ENCODE measurements around the gene PRPSAP2. TPM values are rescaled to one million over a fixed set of nuclear protein-coding genes. Genes with fewer than 3 reads are reported as not detected.

Gene PRPSAP2
- polyA plus RNA-seq, 1 donor from 2014 or later = 358 TPM

DNA sequence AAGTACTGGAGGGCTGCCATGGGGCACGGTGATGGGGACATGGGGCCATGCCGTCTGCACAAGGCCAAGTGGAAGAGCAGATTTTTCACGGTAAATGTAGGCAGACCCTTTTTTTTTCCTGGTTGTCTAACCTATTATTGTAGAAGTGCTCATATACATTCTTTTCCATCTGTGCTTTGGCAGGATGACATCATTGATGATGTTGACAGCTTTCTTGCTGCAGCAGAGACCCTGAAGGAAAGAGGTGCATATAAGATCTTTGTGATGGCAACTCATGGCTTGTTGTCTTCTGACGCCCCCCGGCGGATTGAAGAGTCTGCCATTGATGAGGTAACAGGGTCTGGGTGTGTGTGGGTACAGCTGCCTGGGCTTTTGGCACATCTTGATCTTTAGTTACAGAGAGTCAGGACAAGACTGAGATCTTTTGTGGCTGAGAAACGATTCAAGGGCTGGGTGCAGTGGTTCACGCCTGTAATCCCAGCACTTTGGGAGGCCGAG, 70.7 kb downstream of the PRPSAP2 start:
- no peak for TF ChIP-seq MXI1 (conservative IDR thresholded peaks at IDR 0.05; ENCODE audit: poor library complexity, severe bottlenecking)
- TF ChIP-seq RAD21 (conservative IDR thresholded peaks at IDR 0.05) = no peak
- TF ChIP-seq TAF1 (IDR thresholded peaks at IDR 0.05; ENCODE audit: low read depth) = no peak
- TF ChIP-seq EP300 (conservative IDR thresholded peaks at IDR 0.05; ENCODE audit: poor library complexity, severe bottlenecking) = no peak
- TF ChIP-seq EZH2 (IDR thresholded peaks at IDR 0.05; ENCODE audit: borderline replicate concordance, insufficient read depth, low read length, poor library complexity, severe bottlenecking) = no peak
- TF ChIP-seq SMC3 (conservative IDR thresholded peaks at IDR 0.05; ENCODE audit: poor library complexity) = no peak
- TF ChIP-seq, protein P1, sequence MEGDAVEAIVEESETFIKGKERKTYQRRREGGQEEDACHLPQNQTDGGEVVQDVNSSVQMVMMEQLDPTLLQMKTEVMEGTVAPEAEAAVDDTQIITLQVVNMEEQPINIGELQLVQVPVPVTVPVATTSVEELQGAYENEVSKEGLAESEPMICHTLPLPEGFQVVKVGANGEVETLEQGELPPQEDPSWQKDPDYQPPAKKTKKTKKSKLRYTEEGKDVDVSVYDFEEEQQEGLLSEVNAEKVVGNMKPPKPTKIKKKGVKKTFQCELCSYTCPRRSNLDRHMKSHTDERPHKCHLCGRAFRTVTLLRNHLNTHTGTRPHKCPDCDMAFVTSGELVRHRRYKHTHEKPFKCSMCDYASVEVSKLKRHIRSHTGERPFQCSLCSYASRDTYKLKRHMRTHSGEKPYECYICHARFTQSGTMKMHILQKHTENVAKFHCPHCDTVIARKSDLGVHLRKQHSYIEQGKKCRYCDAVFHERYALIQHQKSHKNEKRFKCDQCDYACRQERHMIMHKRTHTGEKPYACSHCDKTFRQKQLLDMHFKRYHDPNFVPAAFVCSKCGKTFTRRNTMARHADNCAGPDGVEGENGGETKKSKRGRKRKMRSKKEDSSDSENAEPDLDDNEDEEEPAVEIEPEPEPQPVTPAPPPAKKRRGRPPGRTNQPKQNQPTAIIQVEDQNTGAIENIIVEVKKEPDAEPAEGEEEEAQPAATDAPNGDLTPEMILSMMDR (IDR thresholded peaks at IDR 0.05; ENCODE audit: poor library complexity, severe bottlenecking) = no peak
- no peak for TF ChIP-seq POLR2AphosphoS5 (IDR thresholded peaks at IDR 0.05)
- TF ChIP-seq, protein P2, sequence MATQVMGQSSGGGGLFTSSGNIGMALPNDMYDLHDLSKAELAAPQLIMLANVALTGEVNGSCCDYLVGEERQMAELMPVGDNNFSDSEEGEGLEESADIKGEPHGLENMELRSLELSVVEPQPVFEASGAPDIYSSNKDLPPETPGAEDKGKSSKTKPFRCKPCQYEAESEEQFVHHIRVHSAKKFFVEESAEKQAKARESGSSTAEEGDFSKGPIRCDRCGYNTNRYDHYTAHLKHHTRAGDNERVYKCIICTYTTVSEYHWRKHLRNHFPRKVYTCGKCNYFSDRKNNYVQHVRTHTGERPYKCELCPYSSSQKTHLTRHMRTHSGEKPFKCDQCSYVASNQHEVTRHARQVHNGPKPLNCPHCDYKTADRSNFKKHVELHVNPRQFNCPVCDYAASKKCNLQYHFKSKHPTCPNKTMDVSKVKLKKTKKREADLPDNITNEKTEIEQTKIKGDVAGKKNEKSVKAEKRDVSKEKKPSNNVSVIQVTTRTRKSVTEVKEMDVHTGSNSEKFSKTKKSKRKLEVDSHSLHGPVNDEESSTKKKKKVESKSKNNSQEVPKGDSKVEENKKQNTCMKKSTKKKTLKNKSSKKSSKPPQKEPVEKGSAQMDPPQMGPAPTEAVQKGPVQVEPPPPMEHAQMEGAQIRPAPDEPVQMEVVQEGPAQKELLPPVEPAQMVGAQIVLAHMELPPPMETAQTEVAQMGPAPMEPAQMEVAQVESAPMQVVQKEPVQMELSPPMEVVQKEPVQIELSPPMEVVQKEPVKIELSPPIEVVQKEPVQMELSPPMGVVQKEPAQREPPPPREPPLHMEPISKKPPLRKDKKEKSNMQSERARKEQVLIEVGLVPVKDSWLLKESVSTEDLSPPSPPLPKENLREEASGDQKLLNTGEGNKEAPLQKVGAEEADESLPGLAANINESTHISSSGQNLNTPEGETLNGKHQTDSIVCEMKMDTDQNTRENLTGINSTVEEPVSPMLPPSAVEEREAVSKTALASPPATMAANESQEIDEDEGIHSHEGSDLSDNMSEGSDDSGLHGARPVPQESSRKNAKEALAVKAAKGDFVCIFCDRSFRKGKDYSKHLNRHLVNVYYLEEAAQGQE (IDR thresholded peaks at IDR 0.05; ENCODE audit: borderline replicate concordance) = no peak
- no peaks in the 10 kb centered on the region for H3K9me3 ChIP-seq (ENCODE audit: low read length)
- no peaks in the 10 kb centered on the region for H4K20me1 ChIP-seq (ENCODE audit: insufficient read depth)

GRCh38 chr17:18932360-18933055, 74.6 kb downstream of the PRPSAP2 start:
- Histone ChIP-seq H3K27ac (ENCODE audit: low read length) (no peak overlapping the region), H3K9me3 (ENCODE audit: low read length) (no peaks in the 10 kb centered on the region), H3K4me3 (ENCODE audit: low read length) (no peak overlapping the region), H2AFZ (ENCODE audit: low read depth, low read length) (no peak overlapping the region), H3K4me2 (ENCODE audit: low read length) (no peak overlapping the region), H3K9ac (ENCODE audit: low read length) (no peak overlapping the region), H3F3A (ENCODE audit: insufficient read depth, low read length, poor library complexity, severe bottlenecking) (no peaks in the 10 kb centered on the region), H4K20me1 (ENCODE audit: insufficient read depth) (no peaks in the 10 kb centered on the region), H3K79me2 (replicated peaks; ENCODE audit: insufficient read depth, low read length) (no peaks in the 10 kb centered on the region), H3K27me3 (ENCODE audit: insufficient read depth, low read depth, low read length) (no peaks in the 10 kb centered on the region), H3K36me3 (ENCODE audit: insufficient read depth, low read length) (no peaks in the 10 kb centered on the region), H3K9me2 (ENCODE audit: insufficient read depth, low read length) (no peaks in the 10 kb centered on the region)
- TF ChIP-seq EZH2 (IDR thresholded peaks at IDR 0.05; ENCODE audit: borderline replicate concordance, insufficient read depth, low read length, poor library complexity, severe bottlenecking) (no peak), RAD21 (conservative IDR thresholded peaks at IDR 0.05) (no peak), EP300 (conservative IDR thresholded peaks at IDR 0.05; ENCODE audit: poor library complexity, severe bottlenecking) (no peak), MXI1 (conservative IDR thresholded peaks at IDR 0.05; ENCODE audit: poor library complexity, severe bottlenecking) (no peak), TAF1 (IDR thresholded peaks at IDR 0.05; ENCODE audit: low read depth) (no peak), POLR2AphosphoS5 (IDR thresholded peaks at IDR 0.05) (no peak), SMC3 (conservative IDR thresholded peaks at IDR 0.05; ENCODE audit: poor library complexity) (no peak)
- TF ChIP-seq, protein P1 (IDR thresholded peaks at IDR 0.05; ENCODE audit: poor library complexity, severe bottlenecking) = no peak
- TF ChIP-seq, protein P2 (IDR thresholded peaks at IDR 0.05; ENCODE audit: borderline replicate concordance) = no peak

More for the DNA sequence above, 70.7 kb downstream of the PRPSAP2 start:
- Histone ChIP-seq H3K36me3 (ENCODE audit: insufficient read depth, low read length) (no peaks in the 10 kb centered on the region), H3K79me2 (replicated peaks; ENCODE audit: insufficient read depth, low read length) (peaks cover 3% of the 10 kb centered on the region), H3K27ac (ENCODE audit: low read length) (peak overlapping the region; percentile 63), H3K9me2 (ENCODE audit: insufficient read depth, low read length) (no peaks in the 10 kb centered on the region), H3F3A (ENCODE audit: insufficient read depth, low read length, poor library complexity, severe bottlenecking) (no peaks in the 10 kb centered on the region), H3K9ac (ENCODE audit: low read length) (peak overlapping the region; percentile 20), H3K27me3 (ENCODE audit: insufficient read depth, low read depth, low read length) (no peaks in the 10 kb centered on the region), H2AFZ (ENCODE audit: low read depth, low read length) (no peak overlapping the region), H3K4me2 (ENCODE audit: low read length) (no peak overlapping the region), H3K4me3 (ENCODE audit: low read length) (no peak overlapping the region)

All from neural cell (in vitro differentiated cells).